Cardiac muscle cell (in vitro differentiated cells and primary cell): Measurements from ENCODE around the gene RAPGEF4. TPM values are rescaled to one million over a fixed set of nuclear protein-coding genes. Genes with fewer than 3 reads are reported as not detected.

Source experiments
- DNase-seq, 2 donors: peaks; one replicate each; pipeline versions ENCODE4 v3.0.0 to v3.0.0-alpha.2; 2010 to 2017; ENCODE audit warnings: low read depth in 1 of 2, low spot score in 1 of 2
- H3K27ac ChIP-seq: fragments of 200-600 bp; sonication (generic); 2 replicates; pipeline ENCODE4 v1.5.1; 2016
- H3K27me3 ChIP-seq: fragments of 200-600 bp; sonication (generic); 2 replicates; pipeline ENCODE4 v1.6.0; 2016; ENCODE audit warnings: control low read depth
- H3K36me3 ChIP-seq: fragments of 200-600 bp; sonication (generic); 2 replicates; pipeline ENCODE4 v1.5.1; 2016; ENCODE audit warnings: control low read depth
- H3K4me1 ChIP-seq: fragments of 200-600 bp; sonication (generic); 2 replicates; pipeline ENCODE4 v1.8.1; 2017; ENCODE audit warnings: low read depth, mild to moderate bottlenecking, mixed run types
- H3K4me3 ChIP-seq: fragments of 200-600 bp; sonication (generic); 2 replicates; pipeline ENCODE4 v1.5.1; 2016; ENCODE audit warnings: mild to moderate bottlenecking
- H3K9me3 ChIP-seq: fragments of 200-600 bp; sonication (generic); 2 replicates; pipeline ENCODE4 v1.5.1; 2017; ENCODE audit warnings: low read depth, mild to moderate bottlenecking, control low read depth
- CTCF ChIP-seq: IDR thresholded peaks from 2 replicates; pipeline ENCODE4 v1.5.1; 2012; ENCODE audit warnings: low read depth, mild to moderate bottlenecking, low read length
- polyA plus RNA-seq: library from polyadenylated mRNA; unstranded; fragments of >200 nt; fragmentation: Nextera tagmentation; extraction: Ambion mirVana; gene quantifications from 2 replicates; pipeline ENCODE4 v1.2.1, GENCODE V29; 2016
- total RNA-seq: library from RNA; depleted of rRNA; stranded (reverse); fragments of >200 nt; gene quantifications from 2 replicates; pipeline ENCODE4 v1.2.3, GENCODE V29; 2016

RAPGEF4 gene
- total and polyA plus RNA-seq, 2 experiments from 2014 or later, result 5.3 to 21.2 TPM

DNA sequence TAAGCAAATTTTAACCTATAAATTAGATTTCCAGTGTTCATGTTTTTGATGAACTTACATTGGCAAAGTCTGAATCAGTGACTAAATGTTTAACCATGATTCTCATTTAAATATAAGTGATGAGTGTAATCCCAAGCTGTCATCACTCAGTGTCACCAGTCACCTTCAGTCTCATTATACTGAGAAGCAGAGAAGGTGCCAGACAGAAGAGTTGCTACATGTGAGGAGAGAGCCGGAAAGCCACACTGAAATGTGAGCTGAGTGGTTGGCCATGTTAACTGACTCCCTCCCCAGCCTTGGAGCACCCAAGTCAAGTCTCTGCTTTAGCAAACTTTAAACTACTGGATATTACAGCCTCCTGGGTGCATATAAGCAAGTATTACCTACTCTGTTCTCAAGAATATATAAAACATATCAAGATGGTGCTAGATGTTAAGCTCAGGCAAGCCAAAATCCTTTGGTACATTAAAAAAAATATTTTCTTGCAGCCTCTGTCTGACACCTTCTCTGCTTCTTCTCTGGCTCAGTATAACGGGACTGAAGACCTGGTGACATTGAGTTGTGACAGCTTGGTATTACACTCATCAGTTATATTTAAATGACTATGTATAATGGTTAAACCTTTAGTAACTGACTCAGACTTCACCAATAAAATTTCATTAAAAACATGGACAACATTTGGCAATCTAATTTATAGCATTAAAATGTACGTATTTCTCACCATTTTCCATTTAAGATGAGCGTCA is 264.2 kb downstream of the RAPGEF4 start:
- DNase-seq, result peak in 1 of 2 donors; percentile 69
- Histone ChIP-seq H3K27me3 (no peaks in the 10 kb centered on the region), H3K4me1 (peaks cover 30% of the 10 kb centered on the region), H3K27ac (peak overlapping the region; percentile 39), H3K4me3 (no peak overlapping the region), H3K9me3 (no peaks in the 10 kb centered on the region), H3K36me3 (no peaks in the 10 kb centered on the region)
- no peak for TF ChIP-seq CTCF

DNA sequence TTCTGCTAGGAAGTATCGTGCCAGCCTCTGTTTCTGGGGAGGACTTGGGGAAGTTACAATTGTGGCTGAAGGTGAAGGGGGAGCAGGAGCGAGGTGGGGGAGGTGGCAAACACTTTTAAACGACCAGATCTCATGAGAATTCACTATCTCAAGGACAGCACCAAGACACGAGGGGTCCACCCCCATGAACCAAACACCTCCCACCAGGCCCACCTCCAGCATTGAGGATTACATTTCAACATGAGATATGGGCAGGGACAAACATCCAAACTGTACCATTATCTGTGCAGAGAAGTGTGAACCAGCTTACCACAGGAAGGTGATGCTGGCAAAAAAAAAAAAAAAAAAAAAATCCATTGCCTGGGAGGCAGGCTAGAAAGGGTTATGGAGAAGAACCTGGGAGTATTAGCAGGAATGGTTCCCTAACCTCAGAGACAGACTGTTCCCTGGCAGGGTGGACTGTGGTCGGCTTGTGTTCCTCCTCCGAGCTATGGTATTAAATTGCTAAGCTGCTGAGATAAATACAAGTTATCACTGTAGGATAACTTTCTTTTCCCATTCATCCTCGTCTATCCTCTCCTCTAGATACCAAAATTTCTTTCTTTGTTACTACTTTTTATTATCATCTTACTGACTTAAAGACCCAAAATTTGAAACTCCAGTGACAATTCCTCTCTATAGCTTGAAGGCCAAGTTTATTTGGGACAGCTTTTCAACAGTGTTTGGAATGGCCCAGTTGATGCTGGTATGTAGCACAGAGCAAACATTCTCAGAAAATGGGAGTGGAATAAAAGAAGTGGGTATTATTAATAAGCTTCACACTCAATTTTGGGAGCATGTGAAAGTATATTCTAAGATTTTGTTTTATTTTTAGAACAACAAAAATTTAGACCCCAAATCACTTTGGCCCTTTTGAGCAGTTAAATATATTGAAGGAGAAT is 266.3 kb downstream of the RAPGEF4 start:
- Histone ChIP-seq H3K27ac (no peak overlapping the region), H3K36me3 (no peaks in the 10 kb centered on the region), H3K9me3 (no peaks in the 10 kb centered on the region), H3K4me1 (peaks cover 22% of the 10 kb centered on the region), H3K4me3 (no peak overlapping the region), H3K27me3 (no peaks in the 10 kb centered on the region)
- no peak for TF ChIP-seq CTCF
- peak in 1 of 2 donors; percentile 25 for DNase-seq

GRCh38 chr2:173002751-173003541 is 267.3 kb downstream of the RAPGEF4 start:
- Histone ChIP-seq H3K4me3 (no peak overlapping the region), H3K27me3 (no peaks in the 10 kb centered on the region), H3K36me3 (no peaks in the 10 kb centered on the region), H3K27ac (no peak overlapping the region), H3K9me3 (no peaks in the 10 kb centered on the region), H3K4me1 (peaks cover 22% of the 10 kb centered on the region)
- DNase-seq, result no peak
- TF ChIP-seq CTCF, result no peak

DNA sequence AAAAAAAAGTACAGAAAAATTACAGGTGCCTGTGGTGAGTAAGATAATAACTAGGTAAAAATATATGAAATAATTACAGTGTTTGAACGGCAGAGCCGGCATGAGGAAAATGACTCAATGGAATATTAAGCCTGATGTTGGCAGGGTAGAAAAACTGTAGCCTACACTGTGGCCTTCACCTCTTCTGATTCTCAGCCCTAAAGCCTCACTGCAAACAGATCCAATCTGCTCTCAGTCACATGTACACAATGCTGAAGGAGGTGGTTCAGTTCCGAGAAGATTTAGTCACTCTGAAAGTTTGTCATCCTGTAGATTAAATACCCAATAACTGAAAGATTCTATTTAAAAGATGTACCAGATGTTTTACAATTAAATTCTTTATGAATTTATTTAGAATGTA is 273.1 kb downstream of the RAPGEF4 start:
- Histone ChIP-seq H3K36me3 (no peaks in the 10 kb centered on the region), H3K27ac (no peak overlapping the region), H3K27me3 (no peaks in the 10 kb centered on the region), H3K4me1 (no peaks in the 10 kb centered on the region), H3K4me3 (no peak overlapping the region), H3K9me3 (no peaks in the 10 kb centered on the region)
- no peak for TF ChIP-seq CTCF
- no peak for DNase-seq

GRCh38 chr2:173010233-173010632 is 274.6 kb downstream of the RAPGEF4 start:
- H3K27me3 ChIP-seq, result no peaks in the 10 kb centered on the region
- TF ChIP-seq CTCF, result no peak
- no peak overlapping the region for H3K27ac ChIP-seq
- H3K36me3 ChIP-seq, result no peaks in the 10 kb centered on the region
- H3K9me3 ChIP-seq, result no peaks in the 10 kb centered on the region
- no peak overlapping the region for H3K4me3 ChIP-seq
- H3K4me1 ChIP-seq, result no peaks in the 10 kb centered on the region
- DNase-seq, result no peak
